ENCODE data around the gene SNTG2.
"Not testable (repeated sequence)": the region's sequence is repeated elsewhere in the genome, so short reads cannot be mapped to it uniquely, and the experiment has no call there.

Gene SNTG2

DNA sequence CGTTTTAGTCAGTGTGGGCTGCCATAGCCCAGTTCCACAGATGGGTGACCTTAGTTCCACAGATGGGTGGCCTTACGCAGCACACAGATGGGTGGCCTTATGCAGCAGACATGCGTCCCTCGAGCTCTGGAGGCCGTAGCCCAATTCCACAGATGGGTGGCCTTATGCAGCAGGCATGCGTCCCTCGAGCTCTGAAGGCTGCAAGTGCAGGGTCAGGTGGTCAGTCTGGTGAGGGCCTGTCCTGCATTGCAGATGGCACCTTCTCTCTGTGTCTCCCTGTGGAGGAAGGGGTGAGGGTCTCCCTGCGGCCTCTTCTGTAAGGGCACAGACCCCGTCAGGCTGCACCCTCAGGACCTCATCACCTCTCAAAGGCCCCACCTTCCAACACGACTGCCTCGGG is 273.1 kb downstream of the SNTG2 start:
- no peak overlapping the region for H3K4me3 ChIP-seq (ENCODE audit: low read depth, low read length)
- no peak overlapping the region for H3K27ac ChIP-seq
- TF ChIP-seq, protein P1, sequence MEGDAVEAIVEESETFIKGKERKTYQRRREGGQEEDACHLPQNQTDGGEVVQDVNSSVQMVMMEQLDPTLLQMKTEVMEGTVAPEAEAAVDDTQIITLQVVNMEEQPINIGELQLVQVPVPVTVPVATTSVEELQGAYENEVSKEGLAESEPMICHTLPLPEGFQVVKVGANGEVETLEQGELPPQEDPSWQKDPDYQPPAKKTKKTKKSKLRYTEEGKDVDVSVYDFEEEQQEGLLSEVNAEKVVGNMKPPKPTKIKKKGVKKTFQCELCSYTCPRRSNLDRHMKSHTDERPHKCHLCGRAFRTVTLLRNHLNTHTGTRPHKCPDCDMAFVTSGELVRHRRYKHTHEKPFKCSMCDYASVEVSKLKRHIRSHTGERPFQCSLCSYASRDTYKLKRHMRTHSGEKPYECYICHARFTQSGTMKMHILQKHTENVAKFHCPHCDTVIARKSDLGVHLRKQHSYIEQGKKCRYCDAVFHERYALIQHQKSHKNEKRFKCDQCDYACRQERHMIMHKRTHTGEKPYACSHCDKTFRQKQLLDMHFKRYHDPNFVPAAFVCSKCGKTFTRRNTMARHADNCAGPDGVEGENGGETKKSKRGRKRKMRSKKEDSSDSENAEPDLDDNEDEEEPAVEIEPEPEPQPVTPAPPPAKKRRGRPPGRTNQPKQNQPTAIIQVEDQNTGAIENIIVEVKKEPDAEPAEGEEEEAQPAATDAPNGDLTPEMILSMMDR (IDR thresholded peaks at IDR 0.05; ENCODE audit: low read depth, low read length), result no peak
- H3K9me3 ChIP-seq (ENCODE audit: severe bottlenecking), result no peaks in the 10 kb centered on the region
- no peak for DNase-seq
- no peaks in the 10 kb centered on the region for H3K36me3 ChIP-seq
- no peaks in the 10 kb centered on the region for H3K27me3 ChIP-seq (ENCODE audit: insufficient read depth, low read depth, severe bottlenecking)

DNA sequence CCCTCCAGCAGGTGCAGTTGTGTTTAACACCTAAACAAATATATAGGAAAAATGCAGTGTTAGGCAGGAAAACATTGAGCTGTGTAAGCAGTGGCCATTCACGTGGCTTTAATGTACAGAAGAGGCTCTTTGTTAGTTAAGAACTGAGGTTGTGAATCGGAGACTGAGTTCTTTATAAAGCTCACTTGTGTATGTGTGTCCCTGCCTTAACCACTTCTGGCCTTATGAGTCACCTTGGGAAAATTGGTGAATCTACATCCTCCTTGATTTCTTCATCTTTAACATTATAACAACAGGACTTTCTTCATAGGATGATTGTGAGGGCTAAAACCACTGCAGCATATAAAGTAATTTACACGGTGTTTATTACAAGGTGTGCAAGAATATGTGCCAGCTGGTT is 274.3 kb downstream of the SNTG2 start:
- Histone ChIP-seq H3K27ac (no peak overlapping the region), H3K36me3 (no peaks in the 10 kb centered on the region), H3K9me3 (ENCODE audit: severe bottlenecking) (peaks cover 4% of the 10 kb centered on the region), H3K27me3 (ENCODE audit: insufficient read depth, low read depth, severe bottlenecking) (no peaks in the 10 kb centered on the region), H3K4me3 (ENCODE audit: low read depth, low read length) (no peak overlapping the region)
- no peak for DNase-seq
- TF ChIP-seq, protein P1 (IDR thresholded peaks at IDR 0.05; ENCODE audit: low read depth, low read length), result no peak

DNA sequence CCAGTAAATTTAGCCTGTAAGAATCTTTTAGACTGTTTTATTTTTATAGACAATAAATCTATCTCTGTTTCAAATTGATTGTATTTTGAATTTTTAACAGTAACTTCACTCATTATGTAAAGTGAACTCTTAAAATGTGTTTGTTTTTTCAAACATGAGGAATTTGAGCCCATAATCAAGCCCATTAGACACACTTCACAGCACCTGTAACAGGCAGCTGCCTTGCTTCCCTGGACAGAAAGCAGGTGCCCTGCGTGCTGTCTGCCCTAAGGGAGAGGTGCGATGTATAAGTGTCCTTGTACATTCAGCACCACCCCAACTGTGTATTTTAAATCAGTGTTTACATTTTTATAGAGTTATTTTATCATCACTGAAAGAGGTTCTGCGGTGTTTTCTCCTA is 276.1 kb downstream of the SNTG2 start:
- no peaks in the 10 kb centered on the region for H3K36me3 ChIP-seq
- peaks cover 5% of the 10 kb centered on the region for H3K9me3 ChIP-seq (ENCODE audit: severe bottlenecking)
- H3K27me3 ChIP-seq (ENCODE audit: insufficient read depth, low read depth, severe bottlenecking), result no peaks in the 10 kb centered on the region
- TF ChIP-seq, protein P1 (IDR thresholded peaks at IDR 0.05; ENCODE audit: low read depth, low read length), result no peak
- H3K4me3 ChIP-seq (ENCODE audit: low read depth, low read length), result no peak overlapping the region
- DNase-seq, result no peak
- H3K27ac ChIP-seq, result no peak overlapping the region

DNA sequence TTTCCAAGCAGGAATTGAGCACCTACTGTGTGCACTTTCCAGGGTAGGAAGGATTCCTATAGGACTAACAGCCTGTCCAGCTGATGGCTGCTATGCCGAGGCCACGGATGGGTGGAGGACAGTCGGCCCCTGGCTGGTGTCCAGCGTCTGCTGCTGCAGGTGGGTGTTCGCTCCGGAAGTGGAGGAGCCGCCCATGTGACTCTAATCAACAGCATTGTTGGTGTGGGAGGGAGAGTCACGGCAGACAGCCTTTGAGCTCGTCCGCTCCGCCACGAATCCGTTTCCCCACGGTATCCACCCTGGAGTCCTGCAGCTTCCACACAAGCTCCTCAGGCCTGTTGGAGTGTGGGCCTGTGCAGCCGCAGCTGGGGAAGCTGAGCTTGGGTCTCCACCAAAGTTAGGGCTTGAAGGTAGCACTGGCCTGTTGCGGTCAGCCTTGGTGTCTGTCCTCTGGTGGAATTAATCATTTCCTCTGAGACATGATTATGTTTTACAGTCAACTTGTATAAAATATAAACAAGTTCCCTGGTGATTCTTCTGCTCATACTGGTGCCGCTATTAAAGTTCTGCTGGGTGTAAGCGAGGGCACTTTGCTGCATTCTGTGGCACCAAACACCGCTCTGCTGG is 276.7 kb downstream of the SNTG2 start:
- TF ChIP-seq, protein P1 (IDR thresholded peaks at IDR 0.05; ENCODE audit: low read depth, low read length), result no peak
- DNase-seq, result no peak
- peaks cover 5% of the 10 kb centered on the region for H3K9me3 ChIP-seq (ENCODE audit: severe bottlenecking)

DNA sequence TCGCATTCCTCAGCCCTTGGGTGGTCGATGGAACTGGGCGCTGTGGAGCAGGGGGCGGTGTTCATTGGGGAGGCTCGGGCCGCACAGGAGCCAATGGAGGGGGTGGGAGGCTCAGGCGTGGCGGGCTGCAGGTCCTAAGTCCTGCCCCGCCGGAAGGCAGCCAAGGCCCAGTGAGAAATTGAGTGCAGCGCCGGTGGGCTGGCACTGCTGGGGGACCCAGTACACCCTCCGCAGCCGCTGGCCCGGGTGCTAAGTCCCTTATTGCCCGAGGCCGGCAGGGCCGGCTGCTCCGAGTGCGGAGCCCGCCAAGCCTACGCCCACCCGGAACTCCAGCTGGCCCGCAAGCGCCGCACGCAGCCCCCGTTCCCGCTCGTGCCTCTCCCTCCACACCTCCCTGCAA is 278.9 kb downstream of the SNTG2 start:
- not testable (repeated sequence) for DNase-seq; H3K36me3 ChIP-seq; H3K4me3 ChIP-seq (ENCODE audit: low read depth, low read length); H3K27ac ChIP-seq; H3K9me3 ChIP-seq (ENCODE audit: severe bottlenecking); H3K27me3 ChIP-seq (ENCODE audit: insufficient read depth, low read depth, severe bottlenecking)

More for the DNA sequence above, 276.7 kb downstream of the SNTG2 start:
- Histone ChIP-seq H3K36me3 (no peaks in the 10 kb centered on the region), H3K27ac (no peak overlapping the region), H3K27me3 (ENCODE audit: insufficient read depth, low read depth, severe bottlenecking) (no peaks in the 10 kb centered on the region), H3K4me3 (ENCODE audit: low read depth, low read length) (no peak overlapping the region)

DNA sequence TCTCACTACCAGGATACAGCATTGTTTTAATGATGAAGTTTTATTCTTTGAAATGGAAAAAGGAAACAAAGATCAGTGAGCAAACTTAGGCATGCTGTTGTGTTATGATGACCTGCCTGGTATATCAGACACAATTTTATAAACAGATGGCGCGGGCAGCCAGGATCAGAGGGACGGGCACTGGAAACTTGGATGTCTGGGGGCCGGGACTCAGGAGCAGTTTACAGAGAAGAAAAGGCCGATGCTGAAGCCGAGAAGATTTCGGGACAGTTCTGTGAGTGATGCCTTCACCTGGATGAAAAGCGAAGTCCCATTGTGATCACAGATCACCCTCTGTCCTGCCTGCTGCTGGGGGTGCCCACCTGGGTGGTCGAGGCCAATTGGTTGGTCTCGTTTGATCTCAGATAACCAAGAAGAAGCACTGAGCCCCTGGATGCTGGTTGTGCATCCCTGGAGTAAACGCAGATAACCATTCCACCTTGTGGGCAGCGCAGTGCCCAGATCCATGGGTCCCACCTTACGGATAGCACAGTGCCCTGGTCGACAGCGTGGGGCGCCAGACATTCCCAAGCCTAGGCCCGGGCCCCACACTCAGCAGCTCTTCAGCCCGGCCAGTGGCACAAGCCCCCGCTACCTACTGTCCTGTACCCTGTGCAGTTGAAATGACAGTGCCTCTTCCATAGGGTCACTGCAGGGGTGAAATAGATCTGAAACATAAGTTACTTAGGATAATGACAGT is 279.7 kb downstream of the SNTG2 start:
- no peak overlapping the region for H3K4me3 ChIP-seq (ENCODE audit: low read depth, low read length)
- DNase-seq, result no peak
- H3K9me3 ChIP-seq (ENCODE audit: severe bottlenecking), result peaks cover 5% of the 10 kb centered on the region
- no peaks in the 10 kb centered on the region for H3K36me3 ChIP-seq
- no peaks in the 10 kb centered on the region for H3K27me3 ChIP-seq (ENCODE audit: insufficient read depth, low read depth, severe bottlenecking)
- TF ChIP-seq, protein P1 (IDR thresholded peaks at IDR 0.05; ENCODE audit: low read depth, low read length), result 0 out of 2 replicates have a peak, but pooled peaks have one; percentile 10
- H3K27ac ChIP-seq, result no peak overlapping the region

All from WERI-Rb-1 (cell line).